ENCODE data around the gene DCAF8.

The DCAF8 gene

GRCh38 chr1:160168609-160169369 lies 93.6 kb downstream of the DCAF8 start:
- no peak for DNase-seq (ENCODE audit: low read depth)

- DNase-seq (ENCODE audit: low read depth), result no peak
Measured at GRCh38 chr1:160168016-160168415, 94.3 kb downstream of the DCAF8 start.

- DNase-seq (ENCODE audit: low read depth), result no peak
Measured at GRCh38 chr1:160167580-160167979, 94.8 kb downstream of the DCAF8 start.

GRCh38 chr1:160167056-160167455 lies 95.3 kb downstream of the DCAF8 start:
- DNase-seq (ENCODE audit: low read depth), result no peak

- no peak for DNase-seq (ENCODE audit: low read depth)
Measured at GRCh38 chr1:160166166-160166868, 96.0 kb downstream of the DCAF8 start.

Data from stimulated activated CD8-positive, alpha-beta memory T cell treated with anti-CD3 and anti-CD28 coated beads, Interleukin-7, amount 100 ng/mL, for 24 hours (primary cell).